ENCODE measurements around the gene TBC1D14. TPM values are rescaled to one million over a fixed set of nuclear protein-coding genes. Genes with fewer than 3 reads are reported as not detected.
A peak's percentile ranks its signal among the peaks of the same experiment; 100 is the strongest.

Gene TBC1D14
- total and polyA plus RNA-seq, 9 of the 15 experiments (the other 6 are each of a cell fraction or from before 2014, with no cell fraction given) = 2.1 to 59.6 (median 44.8) TPM

- TF ChIP-seq ATF6 (CRISPR knock-in tag; IDR thresholded peaks at IDR 0.05) (no peak), ZNF133 (CRISPR knock-in tag; IDR thresholded peaks at IDR 0.05) (no peak), SUPT5H (IDR thresholded peaks at IDR 0.05) (peak; percentile 69), E2F3 (CRISPR knock-in tag; IDR thresholded peaks at IDR 0.05) (peak; percentile 48; the same call in 1 of the 2 replicates), HBP1 (CRISPR knock-in tag; IDR thresholded peaks at IDR 0.05) (no peak), ZKSCAN1 (IDR thresholded peaks at IDR 0.05; ENCODE audit: low read depth, low read length) (0 out of 2 replicates have a peak, but pooled peaks have one; percentile 12), DIDO1 (tag; IDR thresholded peaks at IDR 0.05; ENCODE audit: low read depth) (peak; percentile 74)
- TF ChIP-seq, protein P1, sequence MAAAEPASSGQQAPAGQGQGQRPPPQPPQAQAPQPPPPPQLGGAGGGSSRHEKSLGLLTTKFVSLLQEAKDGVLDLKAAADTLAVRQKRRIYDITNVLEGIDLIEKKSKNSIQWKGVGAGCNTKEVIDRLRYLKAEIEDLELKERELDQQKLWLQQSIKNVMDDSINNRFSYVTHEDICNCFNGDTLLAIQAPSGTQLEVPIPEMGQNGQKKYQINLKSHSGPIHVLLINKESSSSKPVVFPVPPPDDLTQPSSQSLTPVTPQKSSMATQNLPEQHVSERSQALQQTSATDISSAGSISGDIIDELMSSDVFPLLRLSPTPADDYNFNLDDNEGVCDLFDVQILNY (CRISPR knock-in tag; IDR thresholded peaks at IDR 0.05) = no peak
Observed at GRCh38 chr4:6909113-6909969, at the start of gene TBC1D14 (continued).

Measured in K562 (cell line).